A673 (cell line): ENCODE data around the gene TAS2R7. TPM values are rescaled to one million over a fixed set of nuclear protein-coding genes. Genes with fewer than 3 reads are reported as not detected.

Experiments used
- BruUV-seq: library from RNA; stranded (reverse); fragments of 400-500 nt; replicated peaks from 2 replicates; lab custom pipeline; 2021; lab: Mats Ljungman, UMichigan
- CTCF ChIA-PET: fragments of 300-600 bp; sonication (Branson Sonifier 250); formaldehyde crosslinking; loops from one replicate; lab custom pipeline; 2022; ENCODE audit warnings: antibody characterized with exemption; lab: Charles Lee
- POLR2A ChIA-PET: fragments of 300-600 bp; sonication (Branson Sonifier 250); formaldehyde crosslinking; loops from one replicate; lab custom pipeline; 2022; ENCODE audit warnings: antibody characterized with exemption; ENCODE audit not compliant: low non-redundant PET; lab: Charles Lee
- DNase-seq: peaks from one replicate; pipeline ENCODE4 v3.0.0-alpha.2; 2015; ENCODE audit warnings: low spot score
- H3K27ac ChIP-seq: fragments of 200-600 bp; sonication (generic); 2 replicates; pipeline ENCODE4 v1.5.1; 2016; ENCODE audit warnings: mixed run types, low read depth, mild to moderate bottlenecking, mixed read lengths, antibody characterized with exemption, low read length; ENCODE audit not compliant: poor library complexity, severe bottlenecking
- H3K27me3 ChIP-seq: fragments of 200-600 bp; sonication (generic); replicated peaks from 2 replicates; pipeline ENCODE4 v1.6.1; 2017; ENCODE audit warnings: mixed run types, low read depth, mild to moderate bottlenecking, mixed read lengths, antibody characterized with exemption, low read length; ENCODE audit not compliant: insufficient read depth, poor library complexity
- H3K36me3 ChIP-seq: fragments of 200-600 bp; sonication (generic); 2 replicates; pipeline ENCODE4 v1.6.1; 2016; ENCODE audit warnings: mixed run types, mild to moderate bottlenecking, mixed read lengths, antibody characterized with exemption, low read length; ENCODE audit not compliant: insufficient read depth, poor library complexity, severe bottlenecking
- H3K4me1 ChIP-seq: fragments of 200-600 bp; sonication (generic); 2 replicates; pipeline ENCODE4 v1.6.1; 2017; ENCODE audit warnings: mixed run types, mild to moderate bottlenecking, mixed read lengths, antibody characterized with exemption, low read length; ENCODE audit not compliant: insufficient read depth, poor library complexity, severe bottlenecking
- H3K4me3 ChIP-seq: fragments of 200-600 bp; sonication (generic); 2 replicates; pipeline ENCODE4 v1.5.1; 2016; ENCODE audit warnings: low read depth, mixed run types, mild to moderate bottlenecking, mixed read lengths, low read length; ENCODE audit not compliant: poor library complexity, severe bottlenecking
- H3K9me3 ChIP-seq: fragments of 200-600 bp; sonication (generic); 2 replicates; pipeline ENCODE4 v1.6.1; 2016; ENCODE audit warnings: mixed run types, low read depth, mild to moderate bottlenecking, mixed read lengths, antibody characterized with exemption, low read length; ENCODE audit not compliant: poor library complexity, severe bottlenecking
- EZH2 ChIP-seq: fragments of 200-600 bp; sonication (generic); IDR thresholded peaks from 2 replicates; pipeline ENCODE4 v1.6.1; 2017; ENCODE audit warnings: borderline replicate concordance, low read depth, mild to moderate bottlenecking, mixed read lengths, antibody characterized with exemption, low read length; ENCODE audit not compliant: poor library complexity, severe bottlenecking
- intact Hi-C: fragments of 100-400 bp; cut with micrococcal nuclease; formaldehyde crosslinking; loops from one replicate; pipeline ENCODE4 v1.10.0; 2022; ENCODE audit not compliant: unreplicated experiment
- total RNA-seq: library from RNA; stranded (reverse); gene quantifications from 2 replicates; pipeline ENCODE4 v1.2.3, GENCODE V29; 2021
- TF ChIP-seq, protein P1 (sequence below): fragments of 300-800, 200-600 bp; sonication (generic); conservative IDR thresholded peaks from 2 replicates; pipeline ENCODE4 v1.5.1; 2017; ENCODE audit warnings: low read depth, mild to moderate bottlenecking, antibody characterized with exemption, low read length, moderate library complexity, mixed read lengths

TAS2R7 gene
- total RNA-seq, 1 experiment from 2014 or later: not detected

- intact Hi-C loops: no loop called here
- no TSS peak for BruUV-seq
- DNase-seq: no peak
- Histone ChIP-seq H3K9me3 (no peaks in the 10 kb centered on the region), H3K4me1 (no peaks in the 10 kb centered on the region), H3K36me3 (no peaks in the 10 kb centered on the region), H3K27ac (no peak overlapping the region), H3K27me3 (no peaks in the 10 kb centered on the region), H3K4me3 (no peak overlapping the region)
- POLR2A ChIA-PET: no interaction called here
- TF ChIP-seq, protein P1, sequence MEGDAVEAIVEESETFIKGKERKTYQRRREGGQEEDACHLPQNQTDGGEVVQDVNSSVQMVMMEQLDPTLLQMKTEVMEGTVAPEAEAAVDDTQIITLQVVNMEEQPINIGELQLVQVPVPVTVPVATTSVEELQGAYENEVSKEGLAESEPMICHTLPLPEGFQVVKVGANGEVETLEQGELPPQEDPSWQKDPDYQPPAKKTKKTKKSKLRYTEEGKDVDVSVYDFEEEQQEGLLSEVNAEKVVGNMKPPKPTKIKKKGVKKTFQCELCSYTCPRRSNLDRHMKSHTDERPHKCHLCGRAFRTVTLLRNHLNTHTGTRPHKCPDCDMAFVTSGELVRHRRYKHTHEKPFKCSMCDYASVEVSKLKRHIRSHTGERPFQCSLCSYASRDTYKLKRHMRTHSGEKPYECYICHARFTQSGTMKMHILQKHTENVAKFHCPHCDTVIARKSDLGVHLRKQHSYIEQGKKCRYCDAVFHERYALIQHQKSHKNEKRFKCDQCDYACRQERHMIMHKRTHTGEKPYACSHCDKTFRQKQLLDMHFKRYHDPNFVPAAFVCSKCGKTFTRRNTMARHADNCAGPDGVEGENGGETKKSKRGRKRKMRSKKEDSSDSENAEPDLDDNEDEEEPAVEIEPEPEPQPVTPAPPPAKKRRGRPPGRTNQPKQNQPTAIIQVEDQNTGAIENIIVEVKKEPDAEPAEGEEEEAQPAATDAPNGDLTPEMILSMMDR: no peak
- TF ChIP-seq EZH2: no peak
- CTCF ChIA-PET: no interaction called here
Observed at GRCh38 chr12:10811883-10812536, 9.6 kb upstream of the TAS2R7 start.

GRCh38 chr12:10810068-10810467, 7.6 kb upstream of the TAS2R7 start, which contains the start of gene TAS2R9:
Gene TAS2R9, minus strand, starts transcription at chr12:10810168. Its CDS starts 93 bp downstream, at chr12:10810075.
- CTCF ChIA-PET: no interaction called here
- no peaks in the 10 kb centered on the region for H3K36me3 ChIP-seq
- no peak for DNase-seq
- no peak within 1 kb of the TSS for H3K4me3 ChIP-seq
- no TSS peak for BruUV-seq
- no peaks in the 10 kb centered on the region for H3K27me3 ChIP-seq
- no peak within 1 kb of the TSS for H3K27ac ChIP-seq
- H3K9me3 ChIP-seq: no peaks in the 10 kb centered on the region
- POLR2A ChIA-PET: no interaction called here
- intact Hi-C loops: no loop called here
- H3K4me1 ChIP-seq: no peaks in the 10 kb centered on the region
- no peak for TF ChIP-seq EZH2
- TF ChIP-seq, protein P1: no peak

DNA sequence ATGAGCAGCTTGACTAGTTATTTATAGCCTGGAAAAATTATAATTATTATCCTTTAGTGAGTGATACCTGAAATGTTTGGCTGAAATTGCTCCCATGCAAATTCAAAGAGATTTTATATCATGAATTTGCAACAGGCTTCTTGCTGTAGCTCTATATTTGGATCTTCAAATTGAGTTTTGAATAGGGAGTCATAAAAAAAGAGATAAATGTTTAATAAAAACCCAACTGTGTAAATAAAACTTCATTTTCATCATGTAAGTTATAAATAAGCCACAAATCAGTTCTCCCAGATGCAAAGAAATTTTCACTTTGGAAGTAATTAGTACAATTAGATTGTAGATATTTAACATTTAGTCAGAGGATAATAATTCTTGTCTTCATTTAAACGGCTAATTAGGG, 4.8 kb upstream of the TAS2R7 start, which contains the start of gene TAS2R8:
TAS2R8 (minus strand) TSS at position 101 of the 400 bp plus-strand sequence. CDS start 306 bp downstream, outside the sequence.
- H3K27me3 ChIP-seq: no peaks in the 10 kb centered on the region
- no peak within 1 kb of the TSS for H3K4me3 ChIP-seq
- intact Hi-C loops: no loop called here
- TF ChIP-seq, protein P1: no peak
- TF ChIP-seq EZH2: no peak
- no peaks in the 10 kb centered on the region for H3K9me3 ChIP-seq
- BruUV-seq: no TSS peak
- H3K36me3 ChIP-seq: no peaks in the 10 kb centered on the region
- H3K27ac ChIP-seq: no peak within 1 kb of the TSS
- ChIA-PET CTCF (no interaction called here), POLR2A (no interaction called here)
- no peaks in the 10 kb centered on the region for H3K4me1 ChIP-seq
- DNase-seq: no peak
